ENCODE data around the gene ANAPC4.
A peak's percentile ranks its signal among the peaks of the same experiment; 100 is the strongest.

ANAPC4 gene

DNA sequence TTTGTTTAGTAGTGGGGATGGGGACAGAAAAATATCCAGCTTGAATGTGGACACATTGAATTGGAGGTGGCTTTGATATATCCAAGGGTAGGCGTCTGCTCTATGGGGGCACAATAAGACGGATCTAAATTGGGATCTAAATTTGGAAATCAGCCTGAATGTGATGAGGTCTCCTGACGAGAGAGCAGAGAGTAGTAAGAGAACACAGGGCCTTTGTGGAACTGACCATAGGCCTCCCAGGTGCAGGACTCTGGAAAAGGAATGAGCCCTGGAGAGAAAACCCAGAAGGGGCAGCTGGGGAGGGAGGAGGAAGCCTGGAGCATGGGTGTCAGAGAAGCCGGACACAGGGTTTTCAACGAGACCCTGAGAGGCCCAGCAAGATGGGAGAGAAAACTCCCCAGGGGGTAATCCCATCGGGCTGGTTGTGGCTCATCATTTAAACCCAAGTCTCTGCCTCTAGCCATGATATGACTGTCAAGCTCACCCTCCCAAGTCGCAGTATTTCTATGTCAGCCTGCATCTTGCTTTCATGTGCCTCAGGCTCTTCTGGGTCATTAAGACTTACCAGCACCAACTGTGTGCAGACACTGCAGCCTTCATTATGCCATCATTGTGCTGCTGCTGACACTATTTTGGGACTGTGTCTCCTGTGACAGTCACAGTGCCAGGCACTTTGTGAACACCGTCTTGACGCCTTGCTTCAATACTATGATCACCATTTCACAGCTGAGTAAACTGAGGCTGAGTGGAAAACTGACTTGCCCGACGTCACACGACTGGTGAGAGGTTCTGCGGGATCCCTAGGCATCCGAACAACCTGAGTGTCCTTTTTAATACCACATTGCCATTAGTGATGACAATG, 57.1 kb downstream of the ANAPC4 start:
- DNase-seq (ENCODE audit: extremely low read depth, low read depth), result no peak
- TF ChIP-seq, protein P1, sequence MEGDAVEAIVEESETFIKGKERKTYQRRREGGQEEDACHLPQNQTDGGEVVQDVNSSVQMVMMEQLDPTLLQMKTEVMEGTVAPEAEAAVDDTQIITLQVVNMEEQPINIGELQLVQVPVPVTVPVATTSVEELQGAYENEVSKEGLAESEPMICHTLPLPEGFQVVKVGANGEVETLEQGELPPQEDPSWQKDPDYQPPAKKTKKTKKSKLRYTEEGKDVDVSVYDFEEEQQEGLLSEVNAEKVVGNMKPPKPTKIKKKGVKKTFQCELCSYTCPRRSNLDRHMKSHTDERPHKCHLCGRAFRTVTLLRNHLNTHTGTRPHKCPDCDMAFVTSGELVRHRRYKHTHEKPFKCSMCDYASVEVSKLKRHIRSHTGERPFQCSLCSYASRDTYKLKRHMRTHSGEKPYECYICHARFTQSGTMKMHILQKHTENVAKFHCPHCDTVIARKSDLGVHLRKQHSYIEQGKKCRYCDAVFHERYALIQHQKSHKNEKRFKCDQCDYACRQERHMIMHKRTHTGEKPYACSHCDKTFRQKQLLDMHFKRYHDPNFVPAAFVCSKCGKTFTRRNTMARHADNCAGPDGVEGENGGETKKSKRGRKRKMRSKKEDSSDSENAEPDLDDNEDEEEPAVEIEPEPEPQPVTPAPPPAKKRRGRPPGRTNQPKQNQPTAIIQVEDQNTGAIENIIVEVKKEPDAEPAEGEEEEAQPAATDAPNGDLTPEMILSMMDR (IDR thresholded peaks at IDR 0.05; ENCODE audit: low read depth, low read length), result no peak

GRCh38 chr4:25437926-25438325, 60.9 kb downstream of the ANAPC4 start:
- TF ChIP-seq, protein P1 (IDR thresholded peaks at IDR 0.05; ENCODE audit: low read depth, low read length), result no peak
- DNase-seq (ENCODE audit: extremely low read depth, low read depth), result no peak

- TF ChIP-seq, protein P1 (IDR thresholded peaks at IDR 0.05; ENCODE audit: low read depth, low read length), result peak; percentile 96
- DNase-seq (ENCODE audit: extremely low read depth, low read depth), result peak; percentile 15
These were observed 62.9 kb downstream of the ANAPC4 start for GRCh38 chr4:25439918-25440477.

- DNase-seq (ENCODE audit: extremely low read depth, low read depth), result no peak
- TF ChIP-seq, protein P1 (IDR thresholded peaks at IDR 0.05; ENCODE audit: low read depth, low read length), result no peak
These were observed 63.5 kb downstream of the ANAPC4 start for GRCh38 chr4:25440478-25441030.

DNA sequence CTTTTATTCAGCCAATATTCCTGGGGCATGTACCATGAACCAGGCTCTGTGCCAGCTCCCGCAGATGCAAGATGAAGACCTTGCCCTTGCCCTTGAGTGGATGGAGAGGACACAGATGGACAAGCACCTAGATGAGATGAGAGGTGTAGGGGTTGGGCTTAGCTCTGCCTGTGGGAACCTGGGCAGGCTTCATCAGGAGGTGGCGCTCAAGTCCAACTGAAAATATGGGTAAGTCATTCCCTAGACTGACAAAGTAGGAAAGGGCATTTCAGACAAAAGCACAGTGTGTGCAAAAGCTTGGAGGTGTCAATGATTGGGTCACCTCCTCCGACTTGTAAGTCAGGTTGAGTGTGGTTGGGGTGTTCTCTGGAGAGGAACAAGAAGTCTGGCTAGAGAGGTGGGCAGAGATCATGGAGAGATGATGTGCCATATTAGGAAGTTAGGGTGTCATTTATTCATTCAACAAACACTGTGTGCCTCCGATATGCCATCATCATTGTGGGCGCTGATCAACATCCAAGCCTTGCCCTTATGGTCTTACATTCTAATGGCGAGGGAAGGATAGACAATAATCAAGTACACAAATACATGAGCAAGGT, 64.6 kb downstream of the ANAPC4 start:
- DNase-seq (ENCODE audit: extremely low read depth, low read depth), result no peak
- TF ChIP-seq, protein P1 (IDR thresholded peaks at IDR 0.05; ENCODE audit: low read depth, low read length), result peak; percentile 58

GRCh38 chr4:25442863-25443307, 65.8 kb downstream of the ANAPC4 start:
- no peak for DNase-seq (ENCODE audit: extremely low read depth, low read depth)
- TF ChIP-seq, protein P1 (IDR thresholded peaks at IDR 0.05; ENCODE audit: low read depth, low read length), result no peak

All from AG09319 (cell line).